Measurements from ENCODE around the gene THBS1.

The THBS1 gene

GRCh38 chr15:39631357-39631756 lies 50.5 kb downstream of the THBS1 start:
- DNase-seq (ENCODE audit: low read depth in 2 of 2), result peak in 1 of 2 donors; percentile 11

GRCh38 chr15:39638041-39638440 lies 57.2 kb downstream of the THBS1 start:
- DNase-seq (ENCODE audit: low read depth in 2 of 2), result no peak

- no peak for DNase-seq (ENCODE audit: low read depth in 2 of 2)
Observed at GRCh38 chr15:39639037-39639436, 58.2 kb downstream of the THBS1 start.

- DNase-seq (ENCODE audit: low read depth in 2 of 2), result no peak
Observed at GRCh38 chr15:39640665-39641064, 59.8 kb downstream of the THBS1 start.

GRCh38 chr15:39641191-39641889 lies 60.5 kb downstream of the THBS1 start:
- no peak for DNase-seq (ENCODE audit: low read depth in 2 of 2)

GRCh38 chr15:39642011-39642640 lies 61.2 kb downstream of the THBS1 start:
- no peak for DNase-seq (ENCODE audit: low read depth in 2 of 2)

- no peak for DNase-seq (ENCODE audit: low read depth in 2 of 2)
Observed at GRCh38 chr15:39643727-39644126, 62.8 kb downstream of the THBS1 start.

- DNase-seq (ENCODE audit: low read depth in 2 of 2), result no peak
Observed at GRCh38 chr15:39644136-39644535, 63.3 kb downstream of the THBS1 start.

- DNase-seq (ENCODE audit: low read depth in 2 of 2), result no peak
Observed at GRCh38 chr15:39645138-39645975, 64.5 kb downstream of the THBS1 start.

GRCh38 chr15:39645976-39646257 lies 65.0 kb downstream of the THBS1 start:
- no peak for DNase-seq (ENCODE audit: low read depth in 2 of 2)

- no peak for DNase-seq (ENCODE audit: low read depth in 2 of 2)
Observed at GRCh38 chr15:39646425-39646824, 65.5 kb downstream of the THBS1 start.
